Cerebellar cortex (tissue), 1 donor: ENCODE measurements around the gene ADORA1.
A peak's percentile ranks its signal among the peaks of the same experiment; 100 is the strongest.

Experiments
- DNase-seq: peaks from one replicate; pipeline ENCODE4 v3.0.0-alpha.2; 2015; ENCODE audit warnings: low spot score

The ADORA1 gene

GRCh38 chr1:203121186-203122015 lies 6.1 kb upstream of the ADORA1 start:
- no peak for DNase-seq

- DNase-seq = no peak
Observed at GRCh38 chr1:203122159-203122558, 5.4 kb upstream of the ADORA1 start.

GRCh38 chr1:203124011-203124410 lies 3.5 kb upstream of the ADORA1 start:
- DNase-seq = no peak

DNA sequence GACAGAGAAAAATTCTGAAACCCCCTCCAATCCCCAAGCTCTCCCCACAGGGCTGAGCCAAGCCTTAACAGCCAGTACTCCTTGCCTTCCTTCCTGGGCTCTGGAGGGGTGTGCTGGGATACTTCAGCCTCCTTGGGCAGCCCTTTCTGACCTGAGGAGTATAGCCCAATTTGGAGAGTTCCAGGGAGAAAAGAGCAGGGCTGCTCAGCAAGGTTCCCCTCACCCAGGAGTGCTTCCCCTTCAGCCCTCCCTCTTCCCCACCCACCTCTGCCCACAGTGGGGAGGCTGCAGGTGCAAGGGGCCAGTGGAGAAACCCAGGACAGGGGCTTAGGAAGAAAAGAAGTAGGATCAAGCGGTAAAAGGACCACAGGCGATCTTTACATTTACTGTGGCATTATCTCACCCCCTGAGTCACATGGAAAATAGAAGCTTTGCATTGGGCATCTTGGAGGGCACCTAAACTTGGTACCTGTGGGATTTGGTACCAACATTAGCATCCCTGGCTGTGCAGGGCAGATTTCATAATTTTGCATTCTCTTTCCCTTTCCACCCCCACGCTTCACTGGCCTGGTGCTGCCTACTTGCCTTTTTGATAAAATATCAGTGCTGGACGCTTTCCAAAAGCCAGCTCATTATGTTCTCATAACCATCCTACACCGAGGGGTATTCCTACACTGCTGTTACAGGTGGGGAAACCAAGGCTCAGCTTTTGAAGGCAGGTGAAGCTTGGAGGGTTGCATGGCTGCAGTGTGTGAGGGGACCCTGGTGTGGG lies 2.8 kb upstream of the ADORA1 start:
- no peak for DNase-seq

- DNase-seq = peak; percentile 78
Observed at GRCh38 chr1:203126151-203126865, 1.2 kb upstream of the ADORA1 start.

GRCh38 chr1:203126866-203127665 lies 460 bp upstream of the ADORA1 start:
- peak; percentile 52 for DNase-seq

GRCh38 chr1:203128431-203128715 lies 847 bp downstream of the ADORA1 start:
- DNase-seq = no peak

- DNase-seq = no peak
Observed at GRCh38 chr1:203128716-203129500, 1.4 kb downstream of the ADORA1 start.

DNA sequence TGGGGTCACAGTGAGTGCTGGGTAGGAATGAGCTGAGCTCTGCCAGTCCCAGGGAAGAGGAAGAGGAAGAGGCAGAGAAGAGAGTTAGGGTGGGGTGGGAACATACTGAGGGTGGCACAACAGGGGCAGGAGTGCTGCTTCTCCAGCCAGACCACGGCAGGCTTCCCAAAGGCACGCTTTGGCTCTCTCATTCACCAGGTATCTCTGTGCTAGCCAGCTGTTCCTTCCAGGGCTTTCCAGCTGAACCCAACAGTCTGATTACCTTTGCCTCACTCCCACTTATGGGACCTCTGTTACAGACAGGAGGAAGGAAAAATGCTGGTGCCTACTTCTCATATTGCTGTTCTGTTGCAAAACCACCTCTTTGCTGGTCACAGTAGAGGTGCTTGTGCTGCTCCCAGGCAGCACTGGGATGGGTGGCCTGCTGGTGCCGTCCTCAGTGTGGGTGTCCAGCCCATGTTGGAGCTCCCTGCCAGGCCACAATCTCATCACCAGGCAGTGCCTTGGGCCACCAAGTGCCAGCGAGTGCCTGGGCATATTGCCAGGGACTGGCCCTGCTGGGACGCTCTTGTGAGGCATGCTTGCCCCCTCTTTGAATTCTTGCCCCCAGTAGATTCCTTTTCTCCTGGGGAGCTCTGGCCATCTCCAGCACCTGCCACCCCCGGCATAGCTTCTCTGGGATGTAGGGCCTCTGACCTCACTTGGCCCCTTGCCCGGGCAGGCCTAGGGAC lies 2.1 kb downstream of the ADORA1 start:
- peak; percentile 63 for DNase-seq

GRCh38 chr1:203130358-203130985 lies 2.9 kb downstream of the ADORA1 start:
- no peak for DNase-seq

GRCh38 chr1:203131548-203132200 lies 4.1 kb downstream of the ADORA1 start:
- DNase-seq = no peak

GRCh38 chr1:203133970-203134725 lies 6.6 kb downstream of the ADORA1 start:
- DNase-seq = peak; percentile 48

DNA sequence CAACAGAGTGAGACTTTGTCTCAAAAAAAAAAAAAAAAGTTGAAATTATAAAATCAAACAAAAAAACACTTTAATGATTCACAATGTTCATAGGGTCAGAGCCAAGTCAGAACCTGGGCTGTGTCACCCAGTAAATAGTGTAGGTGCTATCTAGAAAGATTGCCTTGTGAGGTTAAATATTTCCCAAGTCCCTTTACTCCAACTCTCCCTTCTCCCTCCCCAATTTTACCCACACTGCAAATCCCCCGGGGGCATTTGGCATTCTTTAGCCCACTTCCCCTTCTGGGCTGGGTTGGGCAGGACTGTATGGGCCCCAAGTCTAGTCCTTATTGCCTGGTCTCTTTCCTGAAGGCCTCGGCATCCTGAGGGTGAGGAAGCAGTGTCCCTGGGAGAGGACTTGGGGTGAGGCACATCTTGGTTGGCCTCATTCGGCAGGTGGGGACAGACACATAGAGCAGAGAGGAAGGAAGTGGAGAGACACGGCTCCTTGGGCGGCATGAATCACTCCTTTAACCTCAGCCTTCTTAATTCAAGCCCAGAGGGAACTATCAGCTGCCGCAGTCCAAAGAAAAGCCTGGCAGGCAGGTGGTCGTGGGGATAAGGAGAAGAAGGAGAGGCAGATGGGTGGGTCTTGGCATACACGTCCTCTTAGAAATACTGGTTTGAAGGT lies 8.2 kb downstream of the ADORA1 start:
- no peak for DNase-seq

DNA sequence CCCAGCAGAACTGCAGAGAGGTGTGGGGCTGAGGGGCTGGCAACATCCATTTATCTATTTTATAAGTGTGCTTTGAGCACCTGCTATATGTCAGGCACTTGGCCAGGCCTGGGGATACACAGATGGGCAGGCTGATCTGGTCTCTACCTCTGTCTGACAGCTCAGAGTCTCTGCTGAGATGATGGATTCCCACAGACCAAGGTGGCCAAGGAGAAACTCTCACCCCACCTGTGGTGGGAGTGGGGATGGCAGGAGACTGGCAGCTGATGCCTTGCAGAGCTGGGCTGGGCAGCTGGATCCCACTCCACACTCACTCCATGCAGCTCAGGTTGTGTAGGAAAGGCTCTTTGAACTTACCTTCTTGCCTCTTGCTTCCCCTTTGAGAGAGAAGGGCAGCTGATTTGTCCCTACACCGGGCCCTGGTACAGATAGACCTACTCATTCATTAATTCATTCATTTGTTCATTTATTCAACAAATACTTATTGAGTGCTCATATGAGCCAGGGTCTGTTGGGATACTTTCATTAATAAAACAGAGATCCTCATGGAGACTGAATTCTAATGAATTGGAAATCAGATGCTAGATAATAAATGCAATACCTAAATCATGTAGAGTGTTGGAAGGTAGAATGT lies 9.0 kb downstream of the ADORA1 start:
- DNase-seq = peak; percentile 82

GRCh38 chr1:203137324-203137723 lies 9.8 kb downstream of the ADORA1 start:
- DNase-seq = no peak

- no peak for DNase-seq
Observed at GRCh38 chr1:203138066-203138465, 10.5 kb downstream of the ADORA1 start.

GRCh38 chr1:203139976-203140475 lies 12.5 kb downstream of the ADORA1 start:
- DNase-seq = no peak
